Caco-2 (cell line): Measurements from ENCODE around the gene XPO4. TPM values are rescaled to one million over a fixed set of nuclear protein-coding genes. Genes with fewer than 3 reads are reported as not detected.

ENCODE experiments used
- BruUV-seq: library from RNA; stranded (reverse); fragments of 400-500 nt; replicated peaks from 2 replicates; lab custom pipeline; 2021; lab: Mats Ljungman, UMichigan
- CTCF ChIA-PET: fragments of 300-600 bp; sonication (Branson Sonifier 250); formaldehyde crosslinking; loops from one replicate; lab custom pipeline; 2022; ENCODE audit warnings: antibody characterized with exemption; lab: Charles Lee
- POLR2A ChIA-PET: fragments of 300-600 bp; sonication (Branson Sonifier 250); formaldehyde crosslinking; loops from one replicate; lab custom pipeline; 2022; ENCODE audit warnings: antibody characterized with exemption; lab: Charles Lee
- DNase-seq, 2 experiments: peaks; one replicate each; pipeline versions ENCODE4 v3.0.0 to v3.0.0-alpha.2; 2020 to 2022
- H3K27me3 ChIP-seq: replicated peaks from 2 replicates; pipeline ENCODE4 v1.6.0; 2011; ENCODE audit warnings: low read length; ENCODE audit not compliant: control insufficient read depth, insufficient read depth
- H3K36me3 ChIP-seq: 2 replicates; pipeline ENCODE4 v1.5.1; 2011; ENCODE audit warnings: low read length; ENCODE audit not compliant: control insufficient read depth, insufficient read depth
- H3K4me1 ChIP-seq: fragments of 250-450 bp; sonication (Bioruptor Pico); 2 replicates; pipeline ENCODE4 v1.5.1; 2020; ENCODE audit warnings: mild to moderate bottlenecking
- H3K4me3 ChIP-seq: 2 replicates; pipeline ENCODE4 v1.5.1; 2011; ENCODE audit warnings: low read depth, mild to moderate bottlenecking, control low read depth, low read length
- H3K9me3 ChIP-seq: fragments of 250-450 bp; sonication (Bioruptor Pico); 2 replicates; pipeline ENCODE4 v1.5.1; 2020; ENCODE audit warnings: mild to moderate bottlenecking, moderate library complexity
- H3K27ac Mint-ChIP-seq: one replicate; pipeline ENCODE4 v1.8.0; 2022; ENCODE audit warnings: mixed read lengths; ENCODE audit not compliant: unreplicated experiment
- H3K27me3 Mint-ChIP-seq: one replicate; pipeline ENCODE4 v1.8.0; 2022; ENCODE audit warnings: mixed read lengths; ENCODE audit not compliant: insufficient read depth, unreplicated experiment
- H3K36me3 Mint-ChIP-seq: one replicate; pipeline ENCODE4 v1.8.0; 2022; ENCODE audit warnings: mild to moderate bottlenecking, mixed read lengths; ENCODE audit not compliant: insufficient read depth, unreplicated experiment
- H3K4me1 Mint-ChIP-seq: one replicate; pipeline ENCODE4 v1.8.0; 2022; ENCODE audit warnings: low read depth, mixed read lengths; ENCODE audit not compliant: unreplicated experiment
- H3K4me3 Mint-ChIP-seq: one replicate; pipeline ENCODE4 v1.8.0; 2022; ENCODE audit warnings: mild to moderate bottlenecking, moderate library complexity, mixed read lengths; ENCODE audit not compliant: unreplicated experiment
- H3K9me3 Mint-ChIP-seq: one replicate; pipeline ENCODE4 v1.8.0; 2022; ENCODE audit warnings: mixed read lengths; ENCODE audit not compliant: unreplicated experiment
- CTCF ChIP-seq, 2 experiments: fragments of 200-600 bp in 1 of 2; IDR thresholded peaks; 1 replicate in 1 of 2; 2 replicates in 1 of 2; pipeline versions ENCODE4 v1.5.1 to v1.8.0; 2011 to 2022; ENCODE audit warnings: antibody characterized with exemption in 1 of 2, control low read depth in 1 of 2, inconsistent platforms in 1 of 2, low read depth in 1 of 2, low read length in 1 of 2, mild to moderate bottlenecking in 1 of 2, moderate library complexity in 1 of 2; ENCODE audit not compliant: insufficient read depth in 1 of 2, severe bottlenecking in 1 of 2, unreplicated experiment in 1 of 2
- intact Hi-C: fragments of 100-400 bp; cut with micrococcal nuclease; formaldehyde crosslinking; loops from one replicate; pipeline ENCODE4 v1.10.0; 2022; ENCODE audit not compliant: unreplicated experiment
- total RNA-seq: library from RNA; stranded (reverse); gene quantifications from 2 replicates; pipeline ENCODE4 v1.2.3, GENCODE V29; 2022

Gene XPO4
- total RNA-seq, 1 experiment from 2014 or later = 33.3 TPM

- intact Hi-C loops = no loop called here
- DNase-seq = no peak
- Mint-ChIP-seq H3K27ac (no peak overlapping the region), H3K27me3 (no peaks in the 10 kb centered on the region), H3K4me3 (no peak overlapping the region), H3K9me3 (no peaks in the 10 kb centered on the region), H3K36me3 (peaks cover 14% of the 10 kb centered on the region), H3K4me1 (no peaks in the 10 kb centered on the region)
- Histone ChIP-seq H3K4me3 (no peak overlapping the region), H3K4me1 (0 out of 2 replicates have a peak, but pooled peaks cover 6% of the 10 kb centered on the region), H3K27me3 (no peaks in the 10 kb centered on the region), H3K9me3 (no peaks in the 10 kb centered on the region), H3K36me3 (no peaks in the 10 kb centered on the region)
- ChIA-PET POLR2A (no interaction called here), CTCF (interaction anchor here (0.9 kb wide), 1 partner anchor 20 kb away, joined by 3 read pairs; no protein-coding TSS in a partner anchor)
- BruUV-seq = no TSS peak
- no peak for TF ChIP-seq CTCF (IDR thresholded peaks at IDR 0.05; ENCODE audit: insufficient read depth in 1 of 2, low read depth in 1 of 2, low read length in 1 of 2, severe bottlenecking in 1 of 2, unreplicated experiment in 1 of 2)
Observed at GRCh38 chr13:20848944-20849343, 53.6 kb downstream of the XPO4 start.

- H3K4me1 ChIP-seq = 0 out of 2 replicates have a peak, but pooled peaks cover 6% of the 10 kb centered on the region
- Mint-ChIP-seq H3K4me1 (no peaks in the 10 kb centered on the region), H3K4me3 (no peak overlapping the region), H3K27ac (no peak overlapping the region), H3K9me3 (no peaks in the 10 kb centered on the region), H3K27me3 (no peaks in the 10 kb centered on the region), H3K36me3 (peaks cover 15% of the 10 kb centered on the region)
- no peaks in the 10 kb centered on the region for H3K9me3 ChIP-seq
- H3K36me3 ChIP-seq = no peaks in the 10 kb centered on the region
- no TSS peak for BruUV-seq
- DNase-seq = no peak
- CTCF ChIA-PET = no interaction called here
- H3K27me3 ChIP-seq = no peaks in the 10 kb centered on the region
- no peak overlapping the region for H3K4me3 ChIP-seq
- intact Hi-C loops = no loop called here
- no peak for TF ChIP-seq CTCF (IDR thresholded peaks at IDR 0.05; ENCODE audit: insufficient read depth in 1 of 2, low read depth in 1 of 2, low read length in 1 of 2, severe bottlenecking in 1 of 2, unreplicated experiment in 1 of 2)
- POLR2A ChIA-PET = no interaction called here
Observed at GRCh38 chr13:20848203-20848602, 54.3 kb downstream of the XPO4 start.

- no peaks in the 10 kb centered on the region for H3K36me3 ChIP-seq
- no TSS peak for BruUV-seq
- no peaks in the 10 kb centered on the region for H3K27me3 Mint-ChIP-seq
- intact Hi-C loops = no loop called here
- no peaks in the 10 kb centered on the region for H3K27me3 ChIP-seq
- H3K36me3 Mint-ChIP-seq = peaks cover 15% of the 10 kb centered on the region
- 0 out of 2 replicates have a peak, but pooled peaks cover 6% of the 10 kb centered on the region for H3K4me1 ChIP-seq
- H3K27ac Mint-ChIP-seq = no peak overlapping the region
- ChIA-PET POLR2A (no interaction called here), CTCF (interaction anchor here (0.9 kb wide), 1 partner anchor 22 kb away, joined by 3 read pairs; no protein-coding TSS in a partner anchor)
- H3K4me1 Mint-ChIP-seq = no peaks in the 10 kb centered on the region
- TF ChIP-seq CTCF (IDR thresholded peaks at IDR 0.05; ENCODE audit: insufficient read depth in 1 of 2, low read depth in 1 of 2, low read length in 1 of 2, severe bottlenecking in 1 of 2, unreplicated experiment in 1 of 2) = no peak
- H3K9me3 ChIP-seq = no peaks in the 10 kb centered on the region
- no peak overlapping the region for H3K4me3 ChIP-seq
- no peaks in the 10 kb centered on the region for H3K9me3 Mint-ChIP-seq
- DNase-seq = no peak
- no peak overlapping the region for H3K4me3 Mint-ChIP-seq
Observed at GRCh38 chr13:20847296-20847695, 55.2 kb downstream of the XPO4 start.
